HG03457 (cell line): ENCODE results near the gene ACSS3.

Experiments
- ATAC-seq: cut with Tn5 transposase; IDR thresholded peaks from one replicate; pipeline ENCODE4 v1.9.1; 2021; ENCODE audit warnings: moderate number of reproducible peaks; ENCODE audit not compliant: unreplicated experiment

Gene ACSS3

DNA sequence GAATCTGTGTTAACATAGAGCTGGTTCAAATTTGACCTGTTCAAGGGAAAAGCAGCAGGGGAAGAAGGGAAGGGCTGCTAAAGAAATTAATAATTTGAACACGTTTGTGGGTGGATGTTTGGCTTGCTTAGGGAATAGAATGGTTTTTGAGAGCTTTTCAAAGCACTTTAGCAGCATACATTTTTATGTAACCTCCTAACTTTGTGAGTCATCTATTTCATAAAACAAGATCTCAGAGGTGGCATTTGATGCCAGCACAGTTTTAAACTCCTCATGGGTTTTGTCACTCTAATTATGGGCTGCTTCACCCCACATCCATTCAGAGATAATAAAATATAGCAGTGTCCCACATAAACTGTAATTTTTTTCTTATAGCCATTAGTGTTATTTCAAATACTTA lies 143.8 kb downstream of the ACSS3 start:
- no peak for ATAC-seq

- no peak for ATAC-seq
Observed at GRCh38 chr12:81222846-81223592, 145.1 kb downstream of the ACSS3 start.

- ATAC-seq: no peak
Observed at GRCh38 chr12:81224626-81225025, 146.7 kb downstream of the ACSS3 start.

GRCh38 chr12:81229759-81230158 lies 151.9 kb downstream of the ACSS3 start:
- ATAC-seq: no peak

- no peak for ATAC-seq
Observed at GRCh38 chr12:81231574-81232368, 153.9 kb downstream of the ACSS3 start.

DNA sequence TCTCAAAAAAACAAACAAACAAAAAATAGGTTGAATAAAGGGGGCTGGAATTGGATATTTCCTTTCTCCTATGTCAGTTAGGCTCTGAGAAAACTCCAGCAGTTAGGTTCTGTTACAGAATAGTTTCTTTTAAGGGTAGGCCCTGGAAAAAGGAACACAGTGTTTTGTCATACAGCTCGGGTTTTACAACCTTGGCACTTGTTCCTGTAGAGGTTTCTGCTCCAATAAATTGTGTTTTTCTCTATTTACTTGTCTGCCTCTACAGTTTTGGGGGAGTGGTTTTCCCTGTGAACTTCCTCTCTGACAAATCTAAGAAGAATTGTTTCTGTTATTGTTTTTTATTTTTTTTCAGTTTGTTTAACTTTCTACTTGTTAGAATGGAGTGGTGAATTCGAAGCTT lies 167.6 kb downstream of the ACSS3 start:
- no peak for ATAC-seq

DNA sequence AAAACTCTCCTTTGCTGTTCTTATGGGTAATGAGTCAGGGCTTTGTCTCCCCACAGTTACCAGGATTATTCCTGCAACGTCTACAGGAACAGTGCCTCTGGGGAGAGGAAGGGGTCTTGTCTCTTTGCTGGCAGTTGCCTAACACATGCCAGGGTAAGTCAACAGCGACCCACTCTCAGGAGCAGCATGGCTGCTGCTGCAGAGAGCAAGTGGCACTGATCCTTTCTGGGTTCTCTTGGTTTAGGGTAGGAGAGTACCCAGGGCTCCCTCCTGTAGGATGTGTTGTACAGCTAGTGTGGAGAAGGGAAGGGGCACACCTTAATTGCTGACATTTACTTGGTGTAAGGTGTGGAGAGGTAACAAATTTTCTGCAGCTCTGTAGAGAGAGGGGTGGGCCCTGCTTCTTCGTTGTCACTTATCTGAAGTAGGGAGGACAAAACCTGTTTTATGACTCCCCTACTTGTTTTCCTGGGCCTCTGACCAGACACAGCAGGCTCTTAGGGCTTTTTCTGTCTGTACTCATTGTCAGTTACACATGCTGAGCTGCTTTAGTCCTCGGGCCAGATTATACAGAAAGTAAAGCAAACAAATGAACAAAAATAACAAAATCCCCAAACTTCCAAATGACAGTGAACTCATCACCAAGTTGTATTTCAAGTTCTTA lies 168.2 kb downstream of the ACSS3 start:
- ATAC-seq: no peak

- ATAC-seq: no peak
Observed at GRCh38 chr12:81249976-81250375, 172.1 kb downstream of the ACSS3 start.

GRCh38 chr12:81252228-81252627 lies 174.3 kb downstream of the ACSS3 start:
- no peak for ATAC-seq

- no peak for ATAC-seq
Observed at GRCh38 chr12:81253360-81253759, 175.5 kb downstream of the ACSS3 start.

DNA sequence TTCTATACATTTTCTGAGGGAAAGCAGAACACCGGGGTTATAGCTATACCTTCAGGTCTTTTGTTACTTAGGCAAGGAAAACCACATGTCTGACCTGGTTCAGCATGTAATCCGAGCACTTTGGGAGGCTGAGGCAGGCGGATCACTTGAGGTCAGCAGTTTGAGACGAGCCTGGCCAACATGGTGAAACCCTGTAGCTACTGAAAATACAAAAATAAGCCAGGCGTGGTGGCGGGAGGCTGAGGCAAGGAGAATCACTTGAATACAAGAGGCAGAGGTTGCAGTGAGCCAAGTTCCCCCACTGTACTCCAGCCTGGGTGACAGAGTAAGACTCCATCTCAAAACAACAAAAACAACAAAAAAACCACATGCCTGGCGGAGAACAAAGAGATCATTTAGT lies 177.6 kb downstream of the ACSS3 start:
- no peak for ATAC-seq

DNA sequence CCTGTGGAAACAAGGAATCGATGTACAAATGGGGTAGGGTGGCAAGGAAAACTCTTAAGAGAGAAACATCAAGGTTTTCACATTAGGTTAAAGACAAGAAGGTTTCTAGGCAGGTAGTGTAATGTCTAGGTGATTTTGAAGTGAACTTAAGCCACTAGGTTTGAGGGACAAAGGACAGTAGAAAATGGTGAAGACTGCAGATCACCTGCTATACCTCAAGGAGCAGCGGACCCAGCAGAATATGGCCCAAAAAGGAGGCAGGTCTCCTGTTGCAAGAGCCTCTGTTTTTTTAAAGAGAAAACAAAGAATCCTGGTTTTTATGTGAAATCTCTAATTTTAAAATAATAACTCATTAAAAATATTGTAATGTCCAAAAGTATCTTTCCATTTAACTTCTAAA lies 178.1 kb downstream of the ACSS3 start:
- ATAC-seq: no peak

DNA sequence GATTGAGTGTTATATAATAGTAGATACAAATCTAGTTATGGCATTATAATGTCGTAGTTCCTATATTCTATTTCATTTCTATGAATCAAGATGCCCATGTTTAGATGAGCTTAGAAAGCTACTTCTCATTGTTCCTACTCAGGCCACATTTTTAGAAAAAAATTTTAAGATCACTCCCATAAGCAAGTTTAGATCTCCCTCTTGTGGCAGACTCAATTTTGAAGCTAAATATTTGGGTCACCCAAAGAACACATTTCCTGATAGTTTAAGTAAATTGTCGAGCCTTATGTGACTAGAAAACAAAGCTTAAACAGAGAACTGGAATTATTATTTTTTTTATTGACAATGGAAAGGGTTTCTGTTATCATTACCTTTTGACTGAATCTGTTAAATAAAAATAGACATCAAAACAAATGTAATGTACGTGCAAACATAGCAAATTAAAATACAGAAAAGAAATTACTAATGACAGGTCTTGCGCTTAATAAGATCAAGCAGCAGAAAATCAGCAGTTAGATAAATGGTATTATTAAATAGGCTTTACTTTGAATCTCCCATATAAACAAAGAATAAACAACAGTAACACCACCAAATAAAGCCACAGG lies 180.2 kb downstream of the ACSS3 start:
- no peak for ATAC-seq

DNA sequence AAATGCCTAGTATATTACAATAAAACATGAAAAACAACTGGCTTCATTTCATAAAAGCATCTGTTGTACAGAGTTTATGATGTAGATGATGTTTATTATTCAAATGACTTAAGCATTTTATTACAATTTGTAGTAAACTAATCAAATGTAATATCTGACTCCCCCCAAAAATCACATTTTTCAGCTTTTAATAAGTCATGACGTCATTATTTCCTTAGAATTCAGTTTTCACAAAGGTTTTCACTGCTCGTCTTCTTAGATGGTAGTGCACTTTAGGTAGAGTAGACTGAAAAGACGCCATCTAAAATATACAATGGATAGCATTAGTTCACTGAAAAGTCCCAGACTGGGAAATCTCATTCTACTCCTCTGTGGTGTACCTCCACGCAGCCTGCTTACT lies 181.5 kb downstream of the ACSS3 start:
- no peak for ATAC-seq

GRCh38 chr12:81261508-81262207 lies 183.8 kb downstream of the ACSS3 start:
- no peak for ATAC-seq

DNA sequence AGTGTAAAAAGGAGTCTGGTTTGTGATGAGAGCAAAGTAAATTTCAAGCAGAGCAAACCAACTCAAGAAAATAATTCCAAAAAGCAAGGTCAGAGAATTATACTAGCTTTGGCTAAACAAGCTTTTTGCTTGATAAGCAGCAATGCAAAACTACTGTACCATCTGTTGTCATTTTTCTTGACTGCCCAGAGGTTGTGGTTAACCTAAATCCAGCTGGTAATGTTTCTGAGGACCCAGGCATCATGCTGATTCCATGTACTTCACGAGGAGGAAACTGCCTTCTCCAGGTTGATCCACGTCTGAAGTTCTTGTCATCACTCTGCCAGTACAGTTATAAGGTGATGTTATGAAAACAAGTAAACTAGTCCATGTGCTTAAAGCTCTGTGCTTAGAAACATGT lies 185.2 kb downstream of the ACSS3 start:
- no peak for ATAC-seq

- no peak for ATAC-seq
Observed at GRCh38 chr12:81270385-81270784, 192.5 kb downstream of the ACSS3 start.

DNA sequence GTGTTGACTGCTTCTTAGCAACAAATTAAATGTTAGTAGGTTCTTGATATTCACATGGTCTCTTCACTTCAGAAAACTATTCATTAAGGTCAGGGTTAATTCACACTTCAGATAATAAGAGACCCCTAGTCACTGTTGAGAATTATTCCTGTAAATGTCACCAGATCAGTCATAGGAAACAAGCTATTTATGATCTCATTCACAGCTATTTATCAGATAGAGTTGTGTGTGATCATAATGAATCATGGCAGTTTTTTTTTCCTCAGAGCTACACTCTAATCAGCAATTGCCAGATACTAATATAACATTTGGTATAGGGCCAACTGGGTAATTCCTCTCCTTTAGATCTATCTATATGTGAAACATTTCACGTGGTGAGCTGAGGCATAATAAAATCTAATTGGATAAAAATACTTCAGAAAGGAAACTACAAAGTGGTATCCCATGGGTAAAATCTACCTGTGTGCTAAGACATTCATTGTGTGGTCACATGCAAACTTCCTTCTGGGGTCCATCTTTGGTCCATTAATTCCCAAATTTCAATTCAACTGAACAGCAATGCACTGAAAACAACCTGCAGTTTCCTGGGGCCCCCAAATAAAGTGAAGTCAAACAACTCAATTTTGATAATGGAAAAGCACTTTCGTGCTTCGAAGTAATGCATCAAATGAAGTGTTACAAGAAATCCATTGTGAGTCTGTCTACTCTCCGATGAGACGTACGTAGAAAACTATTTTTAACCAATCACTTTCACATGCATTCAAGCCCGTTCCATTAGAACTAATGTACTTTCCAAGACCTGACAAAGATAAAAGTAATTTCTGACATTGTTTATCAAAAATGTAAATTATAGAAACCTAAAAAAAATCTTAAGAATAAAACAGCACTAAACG lies 197.0 kb downstream of the ACSS3 start:
- no peak for ATAC-seq

- no peak for ATAC-seq
Observed at GRCh38 chr12:81284137-81284536, 206.3 kb downstream of the ACSS3 start.

- ATAC-seq: no peak
Observed at GRCh38 chr12:81288651-81289050, 210.8 kb downstream of the ACSS3 start.
